H9 (cell line): ENCODE results near the gene SH3BGR. TPM values are rescaled to one million over a fixed set of nuclear protein-coding genes. Genes with fewer than 3 reads are reported as not detected.
A peak's percentile ranks its signal among the peaks of the same experiment; 100 is the strongest.

Experiments
- DNase-seq: peaks from one replicate; pipeline ENCODE4 v3.0.0-alpha.2; 2017
- H2AFZ ChIP-seq: one replicate; pipeline ENCODE4 v1.6.1; 2013; ENCODE audit warnings: mild to moderate bottlenecking, low read length, control low read depth, moderate library complexity
- H2AK5ac ChIP-seq: 2 replicates; pipeline ENCODE4 v1.6.1; 2013; ENCODE audit warnings: low read length, control low read depth, mixed read lengths; ENCODE audit not compliant: insufficient read length
- H2BK120ac ChIP-seq: one replicate; pipeline ENCODE4 v1.6.1; 2013; ENCODE audit warnings: low read depth, mild to moderate bottlenecking, low read length, control low read depth, inconsistent platforms; ENCODE audit not compliant: poor library complexity, severe bottlenecking
- H2BK12ac ChIP-seq: 2 replicates; pipeline ENCODE4 v1.6.1; 2013; ENCODE audit warnings: low read length, control low read depth, mixed read lengths, low read depth; ENCODE audit not compliant: insufficient read length
- H2BK15ac ChIP-seq: 2 replicates; pipeline ENCODE4 v1.6.1; 2013; ENCODE audit warnings: low read depth, low read length, control low read depth
- H2BK20ac ChIP-seq: one replicate; pipeline ENCODE4 v1.6.1; 2013; ENCODE audit warnings: low read depth, mild to moderate bottlenecking, low read length, control low read depth, inconsistent platforms; ENCODE audit not compliant: poor library complexity, severe bottlenecking
- H2BK5ac ChIP-seq: 2 replicates; pipeline ENCODE4 v1.6.1; 2013; ENCODE audit warnings: low read length, control low read depth, mixed read lengths; ENCODE audit not compliant: insufficient read length
- H3K14ac ChIP-seq: 2 replicates; pipeline ENCODE4 v1.6.1; 2013; ENCODE audit warnings: low read length, control low read depth; ENCODE audit not compliant: insufficient read depth
- H3K18ac ChIP-seq: 2 replicates; pipeline ENCODE4 v1.6.1; 2013; ENCODE audit warnings: low read depth, mild to moderate bottlenecking, mixed read lengths, low read length, control low read depth; ENCODE audit not compliant: insufficient read length
- H3K23ac ChIP-seq: 2 replicates; pipeline ENCODE4 v1.6.1; 2013; ENCODE audit warnings: low read length, control low read depth, mixed read lengths, low read depth; ENCODE audit not compliant: insufficient read length
- H3K23me2 ChIP-seq: 2 replicates; pipeline ENCODE4 v1.6.1; 2013; ENCODE audit warnings: low read depth, mild to moderate bottlenecking, mixed read lengths, low read length, control low read depth; ENCODE audit not compliant: insufficient read length, poor library complexity, severe bottlenecking
- H3K27ac ChIP-seq: 2 replicates; pipeline ENCODE4 v1.5.1; 2013; ENCODE audit warnings: low read length, control low read depth, mixed read lengths, low read depth; ENCODE audit not compliant: insufficient read length
- H3K27me3 ChIP-seq: 2 replicates; pipeline ENCODE4 v1.6.1; 2013; ENCODE audit warnings: low read length, control low read depth, inconsistent platforms; ENCODE audit not compliant: insufficient read depth
- H3K4ac ChIP-seq: 2 replicates; pipeline ENCODE4 v1.6.1; 2013; ENCODE audit warnings: low read depth, mild to moderate bottlenecking, control low read depth, inconsistent platforms, low read length, moderate library complexity
- H3K4me1 ChIP-seq: 2 replicates; pipeline ENCODE4 v1.6.1; 2013; ENCODE audit warnings: low read length, control low read depth, inconsistent platforms; ENCODE audit not compliant: insufficient read depth
- H3K4me2 ChIP-seq: 2 replicates; pipeline ENCODE4 v1.6.1; 2013; ENCODE audit warnings: low read length, control low read depth, mixed read lengths; ENCODE audit not compliant: insufficient read length, insufficient read depth
- H3K56ac ChIP-seq: 2 replicates; pipeline ENCODE4 v1.6.1; 2013; ENCODE audit warnings: low read depth, mild to moderate bottlenecking, mixed read lengths, low read length, control low read depth; ENCODE audit not compliant: insufficient read length
- H3K79me1 ChIP-seq: 2 replicates; pipeline ENCODE4 v1.6.1; 2013; ENCODE audit warnings: low read depth, mild to moderate bottlenecking, moderate library complexity, low read length, control low read depth, inconsistent platforms; ENCODE audit not compliant: insufficient read depth, poor library complexity, severe bottlenecking
- H3K79me2 ChIP-seq: 2 replicates; pipeline ENCODE4 v1.6.1; 2013; ENCODE audit warnings: low read length, control low read depth, inconsistent platforms; ENCODE audit not compliant: insufficient read depth
- H3K9ac ChIP-seq: 2 replicates; pipeline ENCODE4 v1.6.1; 2013; ENCODE audit warnings: low read length, control low read depth, mixed read lengths; ENCODE audit not compliant: insufficient read length; ENCODE audit errors: extremely low read depth
- H3K9me3 ChIP-seq: one replicate; pipeline ENCODE4 v1.6.1; 2013; ENCODE audit warnings: low read depth, low read length, inconsistent platforms; ENCODE audit not compliant: control insufficient read depth
- H3T11ph ChIP-seq: one replicate; pipeline ENCODE4 v1.6.1; 2013; ENCODE audit warnings: mild to moderate bottlenecking, low read length, control low read depth, inconsistent platforms
- H4K20me1 ChIP-seq: one replicate; pipeline ENCODE4 v1.6.1; 2013; ENCODE audit not compliant: control insufficient read depth, insufficient read length, insufficient read depth
- H4K5ac ChIP-seq: 2 replicates; pipeline ENCODE4 v1.6.1; 2013; ENCODE audit warnings: low read depth, mild to moderate bottlenecking, mixed read lengths, low read length, control low read depth; ENCODE audit not compliant: insufficient read length
- H4K8ac ChIP-seq: replicated peaks from 2 replicates; pipeline ENCODE4 v1.6.1; 2013; ENCODE audit warnings: low read length, control low read depth, mixed read lengths, low read depth; ENCODE audit not compliant: insufficient read length
- H4K91ac ChIP-seq: 2 replicates; pipeline ENCODE4 v1.6.1; 2013; ENCODE audit warnings: low read depth, mild to moderate bottlenecking, moderate library complexity, mixed read lengths, low read length, control low read depth; ENCODE audit not compliant: insufficient read length
- H3K27ac Mint-ChIP-seq, 3 experiments: 2 replicates in 2 of 3; 3 replicates in 1 of 3; pipeline ENCODE4 v1.8.0; 2020 to 2021; ENCODE audit warnings: mixed read lengths in 3 of 3, mild to moderate bottlenecking in 1 of 3, moderate library complexity in 1 of 3
- H3K27me3 Mint-ChIP-seq: 2 replicates; pipeline ENCODE4 v1.8.0; 2021; ENCODE audit warnings: low read depth, mild to moderate bottlenecking, moderate library complexity, mixed read lengths
- H3K36me3 Mint-ChIP-seq, 3 experiments: 2 replicates in 2 of 3; 3 replicates in 1 of 3; pipeline ENCODE4 v1.8.0; 2020 to 2021; ENCODE audit warnings: low read depth in 3 of 3, mixed read lengths in 3 of 3; ENCODE audit not compliant: insufficient read depth in 1 of 3
- H3K4me1 Mint-ChIP-seq, 2 experiments: 2 replicates each; pipeline ENCODE4 v1.8.0; 2020; ENCODE audit warnings: mixed read lengths in 2 of 2
- H3K4me3 Mint-ChIP-seq, 2 experiments: 2 replicates in 1 of 2; 3 replicates in 1 of 2; pipeline ENCODE4 v1.8.0; 2020 to 2021; ENCODE audit warnings: mild to moderate bottlenecking in 2 of 2, mixed read lengths in 2 of 2, moderate library complexity in 1 of 2
- H3K9me3 Mint-ChIP-seq, 2 experiments: 2 replicates in 1 of 2; 3 replicates in 1 of 2; pipeline ENCODE4 v1.8.0; 2020; ENCODE audit warnings: mild to moderate bottlenecking in 2 of 2, mixed read lengths in 2 of 2, moderate library complexity in 1 of 2
- CTCF ChIP-seq: fragments of 200-600 bp; sonication (generic); conservative IDR thresholded peaks from 3 replicates; pipeline ENCODE4 v1.8.0; 2021; ENCODE audit warnings: antibody characterized with exemption, mild to moderate bottlenecking
- WGBS: extraction: QIAGEN DNeasy Blood & Tissue Kit; methylation state at CpG from one replicate; pipeline ENCODE4 v1.1.7; 2013; ENCODE audit warnings: missing lambda C conversion rate, low lambda C conversion rate, mixed read lengths; ENCODE audit not compliant: insufficient read length; ENCODE audit errors: extremely low coverage; 5-methylcytosine and 5-hydroxymethylcytosine counted together
- total RNA-seq: library from RNA; stranded (reverse); gene quantifications from 2 replicates; pipeline ENCODE4 v1.2.1, GENCODE V29; 2021

SH3BGR gene
- total RNA-seq, 1 experiment from 2014 or later: 2.9 TPM

GRCh38 chr21:39441502-39442475, 10.0 kb upstream of the SH3BGR start:
- H4K8ac ChIP-seq: no peak overlapping the region
- no peak overlapping the region for H2AFZ ChIP-seq
- no peak overlapping the region for H3K23ac ChIP-seq
- TF ChIP-seq CTCF: peak; percentile 92
- no CpG with 5 or more reads among the region's 13 CpGs for WGBS
- no peak overlapping the region for H3K4ac ChIP-seq
- no peak overlapping the region for H3K4me2 ChIP-seq
- H3K4me1 ChIP-seq: no peaks in the 10 kb centered on the region
- no peak overlapping the region for H2BK20ac ChIP-seq
- no peaks in the 10 kb centered on the region for H3K9me3 ChIP-seq
- no peaks in the 10 kb centered on the region for H3K79me1 ChIP-seq
- H3T11ph ChIP-seq: no peak overlapping the region
- H3K14ac ChIP-seq: no peak overlapping the region
- Mint-ChIP-seq H3K36me3 (no peaks in the 10 kb centered on the region), H3K4me3 (no peak overlapping the region), H3K27ac (no peak overlapping the region), H3K9me3 (no peaks in the 10 kb centered on the region; a peak in 1 of 5 replicates), H3K27me3 (peaks cover 23% of the 10 kb centered on the region), H3K4me1 (peaks cover 9 to 20% of the 10 kb centered on the region in 2 experiments)
- H3K18ac ChIP-seq: no peak overlapping the region
- no peak overlapping the region for H2BK12ac ChIP-seq
- no peak overlapping the region for H2BK5ac ChIP-seq
- DNase-seq: no peak
- no peak overlapping the region for H3K56ac ChIP-seq
- no peak overlapping the region for H2BK15ac ChIP-seq
- no peaks in the 10 kb centered on the region for H4K20me1 ChIP-seq
- H3K27me3 ChIP-seq: no peaks in the 10 kb centered on the region
- H3K23me2 ChIP-seq: peaks cover 9% of the 10 kb centered on the region
- no peak overlapping the region for H2BK120ac ChIP-seq
- no peak overlapping the region for H4K91ac ChIP-seq
- no peak overlapping the region for H2AK5ac ChIP-seq
- H4K5ac ChIP-seq: no peak overlapping the region
- H3K79me2 ChIP-seq: no peaks in the 10 kb centered on the region
- no peak overlapping the region for H3K9ac ChIP-seq
- H3K27ac ChIP-seq: no peak overlapping the region
